Mesenchymal stem cell (in vitro differentiated cells and primary cell): Measurements from ENCODE around the gene MED27.

ENCODE experiments used
- DNase-seq: peaks from one replicate; pipeline ENCODE4 v3.0.0-alpha.2; 2013
- H2AFZ ChIP-seq: one replicate; pipeline ENCODE4 v1.6.1; 2013; ENCODE audit warnings: low read depth, mild to moderate bottlenecking, control low read depth, inconsistent platforms, low read length, moderate library complexity
- H2AK5ac ChIP-seq: 2 replicates; pipeline ENCODE4 v1.6.1; 2013; ENCODE audit warnings: low read length, moderate library complexity, mild to moderate bottlenecking, inconsistent platforms; ENCODE audit not compliant: severe bottlenecking
- H2BK120ac ChIP-seq: one replicate; pipeline ENCODE4 v1.6.1; 2013; ENCODE audit warnings: low read depth, mild to moderate bottlenecking, inconsistent platforms, low read length, moderate library complexity
- H2BK12ac ChIP-seq, 2 experiments: one replicate each; pipeline ENCODE4 v1.6.1; 2013; ENCODE audit warnings: inconsistent platforms in 2 of 2, low read length in 2 of 2, mild to moderate bottlenecking in 2 of 2, moderate library complexity in 2 of 2, control low read depth in 1 of 2
- H2BK15ac ChIP-seq: one replicate; pipeline ENCODE4 v1.6.1; 2013; ENCODE audit warnings: mild to moderate bottlenecking, low read depth, inconsistent platforms; ENCODE audit not compliant: poor library complexity, severe bottlenecking
- H2BK5ac ChIP-seq: 2 replicates; pipeline ENCODE4 v1.6.1; 2013; ENCODE audit warnings: low read depth, mild to moderate bottlenecking, low read length, control low read depth, inconsistent platforms; ENCODE audit not compliant: poor library complexity, severe bottlenecking
- H3K14ac ChIP-seq, 2 experiments: one replicate each; pipeline ENCODE4 v1.6.1; 2013; ENCODE audit warnings: inconsistent platforms in 2 of 2, low read length in 2 of 2, control low read depth in 1 of 2, mild to moderate bottlenecking in 1 of 2, moderate library complexity in 1 of 2
- H3K18ac ChIP-seq, 2 experiments: one replicate each; pipeline ENCODE4 v1.6.1; 2013; ENCODE audit warnings: inconsistent platforms in 2 of 2, low read length in 2 of 2, control low read depth in 1 of 2, low read depth in 1 of 2, mild to moderate bottlenecking in 1 of 2
- H3K23ac ChIP-seq, 2 experiments: one replicate each; pipeline ENCODE4 v1.6.1; 2013; ENCODE audit warnings: inconsistent platforms in 2 of 2, low read length in 2 of 2, mild to moderate bottlenecking in 2 of 2, moderate library complexity in 2 of 2, control low read depth in 1 of 2
- H3K27ac ChIP-seq: 2 replicates; pipeline ENCODE4 v1.5.1; 2013; ENCODE audit warnings: mild to moderate bottlenecking, moderate library complexity, low read length, control low read depth, inconsistent platforms; ENCODE audit not compliant: poor library complexity, severe bottlenecking
- H3K27me3 ChIP-seq, 2 experiments: 2 replicates each; pipeline versions ENCODE4 v1.6.1 to v1.7.0; 2013; ENCODE audit warnings: low read length in 2 of 2, mild to moderate bottlenecking in 2 of 2, moderate library complexity in 2 of 2, control low read depth in 1 of 2, inconsistent platforms in 1 of 2; ENCODE audit not compliant: control insufficient read depth in 1 of 2, insufficient read depth in 1 of 2
- H3K36me3 ChIP-seq, 2 experiments: 2 replicates each; pipeline versions ENCODE4 v1.6.1 to v1.7.0; 2013; ENCODE audit warnings: low read length in 2 of 2, control low read depth in 1 of 2, inconsistent platforms in 1 of 2, low read depth in 1 of 2, mild to moderate bottlenecking in 1 of 2; ENCODE audit not compliant: insufficient read depth in 2 of 2, control insufficient read depth in 1 of 2
- H3K4ac ChIP-seq, 2 experiments: one replicate each; pipeline ENCODE4 v1.6.1; 2013; ENCODE audit warnings: inconsistent platforms in 2 of 2, low read length in 2 of 2, mild to moderate bottlenecking in 2 of 2, moderate library complexity in 2 of 2, control low read depth in 1 of 2, low read depth in 1 of 2
- H3K4me1 ChIP-seq: 2 replicates; pipeline ENCODE4 v1.6.1; 2013; ENCODE audit warnings: low read depth, low read length, control low read depth; ENCODE audit not compliant: control insufficient read depth, insufficient read depth
- H3K4me2 ChIP-seq: 2 replicates; pipeline ENCODE4 v1.6.1; 2013; ENCODE audit warnings: low read length, mild to moderate bottlenecking, inconsistent platforms; ENCODE audit not compliant: poor library complexity, severe bottlenecking
- H3K4me3 ChIP-seq, 2 experiments: 2 replicates each; pipeline versions ENCODE4 v1.5.1 to v1.7.0; 2013; ENCODE audit warnings: low read length in 2 of 2, mild to moderate bottlenecking in 2 of 2, control low read depth in 1 of 2, low read depth in 1 of 2; ENCODE audit not compliant: insufficient read depth in 1 of 2
- H3K79me1 ChIP-seq: replicated peaks from 2 replicates; pipeline ENCODE4 v1.6.1; 2013; ENCODE audit warnings: mild to moderate bottlenecking, control low read depth, low read length, inconsistent platforms; ENCODE audit not compliant: poor library complexity, severe bottlenecking
- H3K9ac ChIP-seq: 2 replicates; pipeline ENCODE4 v1.7.0; 2013; ENCODE audit warnings: mild to moderate bottlenecking, low read length, moderate library complexity
- H3K9me3 ChIP-seq: 2 replicates; pipeline ENCODE4 v1.7.0; 2013; ENCODE audit warnings: mild to moderate bottlenecking, low read length; ENCODE audit not compliant: control insufficient read depth
- H4K8ac ChIP-seq: one replicate; pipeline ENCODE4 v1.6.1; 2013; ENCODE audit warnings: inconsistent platforms, mild to moderate bottlenecking, low read length, moderate library complexity
- H4K91ac ChIP-seq: one replicate; pipeline ENCODE4 v1.6.1; 2013; ENCODE audit warnings: mild to moderate bottlenecking, low read length, inconsistent platforms
- WGBS: methylation state at CpG from one replicate; pipeline ENCODE4 v1.1.7; 2013; ENCODE audit warnings: mixed read lengths; 5-methylcytosine and 5-hydroxymethylcytosine counted together

MED27 gene

DNA sequence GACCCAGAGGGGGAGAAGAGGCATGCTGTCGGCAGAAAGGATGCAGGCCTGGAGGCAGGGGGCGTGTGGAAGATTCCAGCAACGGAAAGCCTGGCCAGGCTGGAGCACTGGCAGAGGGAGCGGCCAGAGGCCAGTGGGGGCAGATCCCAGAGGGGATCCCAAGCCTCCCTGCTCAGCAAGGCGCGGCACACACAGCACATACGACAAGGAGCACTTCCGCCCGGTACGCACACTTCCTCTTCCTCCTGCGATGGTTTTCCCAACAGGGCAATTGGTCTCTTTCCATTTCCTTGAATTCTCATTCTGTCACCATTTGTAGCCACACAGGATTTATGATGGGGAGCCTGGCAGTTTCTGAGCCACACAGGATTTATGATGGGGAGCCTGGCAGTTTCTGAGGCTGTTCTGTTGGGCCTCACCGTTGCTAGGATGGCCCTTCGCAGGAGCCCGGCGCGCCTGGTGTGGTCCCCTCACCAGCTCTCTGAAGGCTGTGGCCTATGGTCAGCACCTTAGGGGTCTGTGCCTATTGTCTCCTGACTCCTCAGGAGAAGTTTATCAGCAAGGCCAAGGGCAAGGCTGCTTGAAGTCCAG is 216.3 kb downstream of the MED27 start:
- no peaks in the 10 kb centered on the region for H3K9me3 ChIP-seq
- peaks cover 4% of the 10 kb centered on the region for H3K79me1 ChIP-seq
- no peak overlapping the region for H3K23ac ChIP-seq
- no peak overlapping the region for H4K91ac ChIP-seq
- H2AK5ac ChIP-seq: no peak overlapping the region
- no peak overlapping the region for H2AFZ ChIP-seq
- no peaks in the 10 kb centered on the region for H3K27me3 ChIP-seq
- H2BK12ac ChIP-seq: no peak overlapping the region
- H3K4me2 ChIP-seq: no peak overlapping the region
- H2BK15ac ChIP-seq: no peak overlapping the region
- no peak overlapping the region for H2BK120ac ChIP-seq
- no peak overlapping the region for H3K4me3 ChIP-seq
- no peaks in the 10 kb centered on the region for H3K4me1 ChIP-seq
- no peak overlapping the region for H3K18ac ChIP-seq
- H3K14ac ChIP-seq: peak overlapping the region in 1 of 2 experiments; percentile 62
- no peak for DNase-seq
- H3K36me3 ChIP-seq: peaks cover 45 to 47% of the 10 kb centered on the region in 2 experiments
- WGBS: 81% methylated on average over 16 of the region's 16 CpGs
- no peak overlapping the region for H4K8ac ChIP-seq
- H2BK5ac ChIP-seq: no peak overlapping the region
- H3K27ac ChIP-seq: no peak overlapping the region
- H3K9ac ChIP-seq: no peak overlapping the region
- no peak overlapping the region for H3K4ac ChIP-seq

DNA sequence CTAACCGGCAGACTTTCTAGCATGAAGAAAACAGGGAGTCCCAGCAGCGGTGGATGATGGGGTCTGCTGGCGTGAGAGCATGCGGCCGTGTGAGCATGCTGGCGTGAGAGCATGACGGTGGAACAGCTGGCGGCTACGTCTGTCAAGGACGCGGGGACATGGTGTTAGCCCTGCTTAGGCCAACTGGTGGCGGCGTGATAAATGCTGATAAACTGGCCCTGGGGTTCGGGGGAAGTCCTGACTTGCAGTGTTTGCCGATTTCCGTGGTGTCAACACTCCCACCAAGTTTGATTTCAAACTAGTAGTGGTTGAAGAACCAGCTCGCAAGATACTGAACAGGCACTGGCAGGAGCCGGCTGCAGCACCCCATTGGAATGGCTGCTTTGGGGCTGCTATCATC is 217.4 kb downstream of the MED27 start:
- Histone ChIP-seq H3K9ac (no peak overlapping the region), H3K4me1 (no peaks in the 10 kb centered on the region), H2BK12ac (no peak overlapping the region), H4K91ac (no peak overlapping the region), H3K9me3 (no peaks in the 10 kb centered on the region), H2AK5ac (no peak overlapping the region), H2BK15ac (no peak overlapping the region), H3K27ac (no peak overlapping the region), H3K36me3 (peaks cover 46 to 48% of the 10 kb centered on the region in 2 experiments), H3K18ac (no peak overlapping the region), H3K4ac (no peak overlapping the region), H3K79me1 (peaks cover 2% of the 10 kb centered on the region), H3K4me2 (no peak overlapping the region), H2BK5ac (no peak overlapping the region), H2AFZ (no peak overlapping the region), H4K8ac (no peak overlapping the region), H2BK120ac (no peak overlapping the region), H3K23ac (no peak overlapping the region), H3K4me3 (no peak overlapping the region), H3K27me3 (no peaks in the 10 kb centered on the region), H3K14ac (no peak overlapping the region)
- DNase-seq: no peak
- 90% methylated on average over 18 of the region's 18 CpGs for WGBS

- H2BK12ac ChIP-seq: no peak overlapping the region
- no peak overlapping the region for H3K4ac ChIP-seq
- no peak overlapping the region for H4K8ac ChIP-seq
- H2BK15ac ChIP-seq: peak overlapping the region; percentile 45
- H3K79me1 ChIP-seq: peaks cover 2% of the 10 kb centered on the region
- no peak overlapping the region for H2BK5ac ChIP-seq
- H3K23ac ChIP-seq: no peak overlapping the region
- H3K27ac ChIP-seq: no peak overlapping the region
- no peak overlapping the region for H4K91ac ChIP-seq
- no peaks in the 10 kb centered on the region for H3K9me3 ChIP-seq
- no peak overlapping the region for H2BK120ac ChIP-seq
- no peak overlapping the region for H3K9ac ChIP-seq
- no peak overlapping the region for H3K18ac ChIP-seq
- no peak overlapping the region for H3K4me3 ChIP-seq
- no peak overlapping the region for H2AFZ ChIP-seq
- 94% methylated on average over 8 of the region's 13 CpGs for WGBS
- no peak for DNase-seq
- H3K36me3 ChIP-seq: peaks cover 46 to 48% of the 10 kb centered on the region in 2 experiments
- H3K4me1 ChIP-seq: no peaks in the 10 kb centered on the region
- H2AK5ac ChIP-seq: no peak overlapping the region
- peaks cover 0 to 7% of the 10 kb centered on the region in 2 experiments for H3K27me3 ChIP-seq
- H3K14ac ChIP-seq: no peak overlapping the region
- H3K4me2 ChIP-seq: no peak overlapping the region
These were observed 219.2 kb downstream of the MED27 start for GRCh38 chr9:131860430-131860829.

DNA sequence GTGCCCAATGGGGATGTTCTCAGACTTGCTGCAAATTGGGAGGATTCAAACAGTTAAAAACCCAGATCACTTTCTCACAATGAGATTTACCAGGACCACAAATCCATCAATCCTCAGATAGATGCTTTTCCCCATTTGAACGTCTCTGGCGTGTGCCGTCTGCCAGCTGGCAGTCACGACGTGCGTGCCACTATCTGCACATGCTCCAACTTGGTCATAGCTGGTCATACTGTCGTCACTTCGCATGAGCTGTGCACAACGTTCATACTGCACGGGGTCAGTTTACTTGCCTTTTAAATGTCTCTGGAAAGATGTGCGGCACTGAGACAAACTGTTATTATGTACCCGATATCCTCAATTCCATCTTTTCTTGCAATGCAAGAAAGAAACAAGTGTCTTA is 221.5 kb downstream of the MED27 start:
- Histone ChIP-seq H4K8ac (no peak overlapping the region), H2BK5ac (no peak overlapping the region), H3K36me3 (peaks cover 39 to 45% of the 10 kb centered on the region in 2 experiments), H3K79me1 (no peaks in the 10 kb centered on the region), H3K9me3 (no peaks in the 10 kb centered on the region), H2BK15ac (no peak overlapping the region), H2BK120ac (no peak overlapping the region), H3K4me2 (no peak overlapping the region), H2AK5ac (no peak overlapping the region), H3K14ac (no peak overlapping the region), H3K4ac (no peak overlapping the region), H3K18ac (no peak overlapping the region), H3K9ac (no peak overlapping the region), H3K4me3 (no peak overlapping the region), H3K27me3 (peaks cover 4 to 21% of the 10 kb centered on the region in 2 experiments), H2AFZ (no peak overlapping the region), H3K27ac (no peak overlapping the region), H3K4me1 (no peaks in the 10 kb centered on the region), H3K23ac (no peak overlapping the region), H2BK12ac (no peak overlapping the region), H4K91ac (no peak overlapping the region)
- WGBS: 95% methylated on average over 11 of the region's 12 CpGs
- no peak for DNase-seq
